PC-3 (cell line): ENCODE results near the gene ANO4. TPM values are rescaled to one million over a fixed set of nuclear protein-coding genes. Genes with fewer than 3 reads are reported as not detected.

Source experiments
- ATAC-seq: fragments of 200-7000 bp; cut with Tn5 transposase; 2 replicates; pipeline ENCODE4 v1.9.1; 2020; ENCODE audit warnings: mild to moderate bottlenecking, moderate library complexity
- BruUV-seq: library from RNA; stranded (reverse); fragments of 400-500 nt; replicated peaks from 2 replicates; lab custom pipeline; 2021; lab: Mats Ljungman, UMichigan
- CTCF ChIA-PET: fragments of 300-600 bp; sonication (Branson Sonifier 250); formaldehyde crosslinking; loops from one replicate; lab custom pipeline; 2022; ENCODE audit warnings: antibody characterized with exemption; lab: Charles Lee
- POLR2A ChIA-PET: fragments of 300-600 bp; sonication (Branson Sonifier 250); formaldehyde crosslinking; loops from one replicate; lab custom pipeline; 2022; ENCODE audit warnings: antibody characterized with exemption; ENCODE audit not compliant: unreplicated experiment; lab: Charles Lee
- DNase-seq: peaks from one replicate; pipeline ENCODE4 v3.0.0-alpha.2; 2015
- H2AFZ ChIP-seq: fragments of 300-600 bp; sonication (generic); 2 replicates; pipeline ENCODE4 v1.6.0; 2016; ENCODE audit warnings: antibody characterized with exemption, low read length
- H3F3A ChIP-seq: fragments of 300-600 bp; sonication (generic); one replicate; pipeline ENCODE4 v1.6.0; 2017; ENCODE audit warnings: antibody characterized with exemption, low read length, control low read depth, mild to moderate bottlenecking; ENCODE audit not compliant: unreplicated experiment
- H3K27ac ChIP-seq: fragments of 300-600 bp; sonication (generic); 2 replicates; pipeline ENCODE4 v1.5.1; 2016; ENCODE audit warnings: mild to moderate bottlenecking, low read length
- H3K27me3 ChIP-seq: fragments of 300-600 bp; sonication (generic); 2 replicates; pipeline ENCODE4 v1.6.1; 2016; ENCODE audit warnings: low read length, mixed read lengths
- H3K36me3 ChIP-seq: fragments of 300-600 bp; sonication (generic); 2 replicates; pipeline ENCODE4 v1.6.1; 2016; ENCODE audit warnings: low read depth, mixed run types, low read length, mixed read lengths
- H3K4me1 ChIP-seq: fragments of 300-600 bp; sonication (generic); 2 replicates; pipeline ENCODE4 v1.5.1; 2016; ENCODE audit warnings: low read length; ENCODE audit not compliant: insufficient read depth
- H3K4me2 ChIP-seq: fragments of 300-600 bp; sonication (generic); 2 replicates; pipeline ENCODE4 v1.6.0; 2016; ENCODE audit warnings: low read length
- H3K4me3 ChIP-seq: fragments of 300-600 bp; sonication (generic); 2 replicates; pipeline ENCODE4 v1.5.1; 2016; ENCODE audit warnings: mild to moderate bottlenecking, low read length, mixed read lengths
- H3K79me2 ChIP-seq: fragments of 300-600 bp; sonication (generic); 2 replicates; pipeline ENCODE4 v1.6.1; 2017; ENCODE audit warnings: low read length, mixed read lengths
- H3K9ac ChIP-seq: fragments of 300-600 bp; sonication (generic); 2 replicates; pipeline ENCODE4 v1.6.0; 2016; ENCODE audit warnings: mild to moderate bottlenecking, low read length
- H3K9me2 ChIP-seq: fragments of 300-600 bp; sonication (generic); replicated peaks from 2 replicates; pipeline ENCODE4 v1.6.1; 2016; ENCODE audit warnings: mixed run types, low read length, mixed read lengths
- H3K9me3 ChIP-seq: fragments of 300-600 bp; sonication (generic); 2 replicates; pipeline ENCODE4 v1.6.1; 2016; ENCODE audit warnings: low read length, mixed read lengths
- H4K20me1 ChIP-seq: fragments of 300-600 bp; sonication (generic); 2 replicates; pipeline ENCODE4 v1.6.1; 2016; ENCODE audit warnings: low read length, mixed read lengths
- EZH2 ChIP-seq: fragments of 300-600 bp; sonication (generic); IDR thresholded peaks from one replicate; pipeline ENCODE4 v1.6.1; 2017; ENCODE audit warnings: antibody characterized with exemption, mild to moderate bottlenecking, low read length; ENCODE audit not compliant: unreplicated experiment
- EZH2phosphoT487 ChIP-seq: fragments of 300-600 bp; sonication (generic); IDR thresholded peaks from 2 replicates; pipeline ENCODE4 v1.6.1; 2018; ENCODE audit warnings: mild to moderate bottlenecking, antibody characterized with exemption, low read length, borderline replicate concordance
- intact Hi-C: fragments of 100-400 bp; cut with micrococcal nuclease; formaldehyde crosslinking; loops from 2 replicates; pipeline ENCODE4 v1.9.0; 2023
- total RNA-seq: library from RNA; depleted of rRNA; stranded (reverse); fragments of >200 nt; gene quantifications from 2 replicates; pipeline ENCODE4 v1.2.3, GENCODE V29; 2014
- TF ChIP-seq, protein P1 (sequence below): fragments of 300-600 bp; sonication (generic); conservative IDR thresholded peaks from 2 replicates; pipeline ENCODE4 v1.5.1; 2017; ENCODE audit warnings: antibody characterized with exemption, low read depth, mild to moderate bottlenecking, low read length

The ANO4 gene
- total RNA-seq, 1 experiment from 2014 or later: not detected

GRCh38 chr12:101165319-101165718 is 370.7 kb downstream of the ANO4 start:
- Histone ChIP-seq H2AFZ (no peak overlapping the region), H3K36me3 (no peaks in the 10 kb centered on the region), H3K79me2 (no peaks in the 10 kb centered on the region), H3K4me1 (no peaks in the 10 kb centered on the region), H3K27ac (no peak overlapping the region), H3K27me3 (peaks cover 24% of the 10 kb centered on the region), H4K20me1 (no peaks in the 10 kb centered on the region), H3K9me2 (no peaks in the 10 kb centered on the region), H3K4me3 (no peak overlapping the region), H3K4me2 (no peak overlapping the region), H3K9me3 (no peaks in the 10 kb centered on the region), H3F3A (no peaks in the 10 kb centered on the region), H3K9ac (no peak overlapping the region)
- TF ChIP-seq EZH2 (no peak), EZH2phosphoT487 (no peak)
- TF ChIP-seq, protein P1, sequence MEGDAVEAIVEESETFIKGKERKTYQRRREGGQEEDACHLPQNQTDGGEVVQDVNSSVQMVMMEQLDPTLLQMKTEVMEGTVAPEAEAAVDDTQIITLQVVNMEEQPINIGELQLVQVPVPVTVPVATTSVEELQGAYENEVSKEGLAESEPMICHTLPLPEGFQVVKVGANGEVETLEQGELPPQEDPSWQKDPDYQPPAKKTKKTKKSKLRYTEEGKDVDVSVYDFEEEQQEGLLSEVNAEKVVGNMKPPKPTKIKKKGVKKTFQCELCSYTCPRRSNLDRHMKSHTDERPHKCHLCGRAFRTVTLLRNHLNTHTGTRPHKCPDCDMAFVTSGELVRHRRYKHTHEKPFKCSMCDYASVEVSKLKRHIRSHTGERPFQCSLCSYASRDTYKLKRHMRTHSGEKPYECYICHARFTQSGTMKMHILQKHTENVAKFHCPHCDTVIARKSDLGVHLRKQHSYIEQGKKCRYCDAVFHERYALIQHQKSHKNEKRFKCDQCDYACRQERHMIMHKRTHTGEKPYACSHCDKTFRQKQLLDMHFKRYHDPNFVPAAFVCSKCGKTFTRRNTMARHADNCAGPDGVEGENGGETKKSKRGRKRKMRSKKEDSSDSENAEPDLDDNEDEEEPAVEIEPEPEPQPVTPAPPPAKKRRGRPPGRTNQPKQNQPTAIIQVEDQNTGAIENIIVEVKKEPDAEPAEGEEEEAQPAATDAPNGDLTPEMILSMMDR: no peak
- no TSS peak for BruUV-seq
- DNase-seq (no peak), ATAC-seq (no peak)
- intact Hi-C loops: no loop called here
- CTCF ChIA-PET: no interaction called here
- POLR2A ChIA-PET: no interaction called here

GRCh38 chr12:101166866-101167265 is 372.3 kb downstream of the ANO4 start:
- Histone ChIP-seq H2AFZ (no peak overlapping the region), H3K36me3 (no peaks in the 10 kb centered on the region), H3K9ac (no peak overlapping the region), H3K27ac (no peak overlapping the region), H3K9me3 (no peaks in the 10 kb centered on the region), H3F3A (no peaks in the 10 kb centered on the region), H3K27me3 (peaks cover 24% of the 10 kb centered on the region), H4K20me1 (no peaks in the 10 kb centered on the region), H3K79me2 (no peaks in the 10 kb centered on the region), H3K4me2 (no peak overlapping the region), H3K4me3 (no peak overlapping the region), H3K9me2 (no peaks in the 10 kb centered on the region), H3K4me1 (no peaks in the 10 kb centered on the region)
- DNase-seq (no peak), ATAC-seq (no peak)
- ChIA-PET CTCF (no interaction called here), POLR2A (no interaction called here)
- BruUV-seq: no TSS peak
- intact Hi-C loops: no loop called here
- TF ChIP-seq, protein P1: no peak
- TF ChIP-seq EZH2phosphoT487 (no peak), EZH2 (no peak)

GRCh38 chr12:101168001-101168400 is 373.4 kb downstream of the ANO4 start:
- ChIA-PET CTCF (no interaction called here), POLR2A (no interaction called here)
- DNase-seq (no peak), ATAC-seq (no peak)
- no peak for TF ChIP-seq EZH2phosphoT487
- TF ChIP-seq, protein P1: no peak
- TF ChIP-seq EZH2: no peak
- Histone ChIP-seq H3K9ac (no peak overlapping the region), H3K4me3 (no peak overlapping the region), H3K4me2 (no peak overlapping the region), H3K9me3 (no peaks in the 10 kb centered on the region), H2AFZ (no peak overlapping the region), H3K27me3 (peaks cover 24% of the 10 kb centered on the region), H3K27ac (no peak overlapping the region), H3F3A (no peaks in the 10 kb centered on the region), H3K36me3 (no peaks in the 10 kb centered on the region), H3K79me2 (no peaks in the 10 kb centered on the region), H3K4me1 (no peaks in the 10 kb centered on the region), H3K9me2 (no peaks in the 10 kb centered on the region), H4K20me1 (no peaks in the 10 kb centered on the region)
- intact Hi-C loops: no loop called here
- no TSS peak for BruUV-seq
